GM19239 (cell line): Measurements from ENCODE around the gene MAP1LC3B2.

ENCODE experiments used
- DNase-seq: peaks from one replicate; pipeline ENCODE4 v3.0.0; 2011; ENCODE audit warnings: low spot score; ENCODE audit not compliant: insufficient read length
- FAIRE-seq: peaks from 2 replicates; lab custom pipeline; 2011; peaks lifted over from hg19 to GRCh38; lab: Jason Lieb, UNC

MAP1LC3B2 gene

DNA sequence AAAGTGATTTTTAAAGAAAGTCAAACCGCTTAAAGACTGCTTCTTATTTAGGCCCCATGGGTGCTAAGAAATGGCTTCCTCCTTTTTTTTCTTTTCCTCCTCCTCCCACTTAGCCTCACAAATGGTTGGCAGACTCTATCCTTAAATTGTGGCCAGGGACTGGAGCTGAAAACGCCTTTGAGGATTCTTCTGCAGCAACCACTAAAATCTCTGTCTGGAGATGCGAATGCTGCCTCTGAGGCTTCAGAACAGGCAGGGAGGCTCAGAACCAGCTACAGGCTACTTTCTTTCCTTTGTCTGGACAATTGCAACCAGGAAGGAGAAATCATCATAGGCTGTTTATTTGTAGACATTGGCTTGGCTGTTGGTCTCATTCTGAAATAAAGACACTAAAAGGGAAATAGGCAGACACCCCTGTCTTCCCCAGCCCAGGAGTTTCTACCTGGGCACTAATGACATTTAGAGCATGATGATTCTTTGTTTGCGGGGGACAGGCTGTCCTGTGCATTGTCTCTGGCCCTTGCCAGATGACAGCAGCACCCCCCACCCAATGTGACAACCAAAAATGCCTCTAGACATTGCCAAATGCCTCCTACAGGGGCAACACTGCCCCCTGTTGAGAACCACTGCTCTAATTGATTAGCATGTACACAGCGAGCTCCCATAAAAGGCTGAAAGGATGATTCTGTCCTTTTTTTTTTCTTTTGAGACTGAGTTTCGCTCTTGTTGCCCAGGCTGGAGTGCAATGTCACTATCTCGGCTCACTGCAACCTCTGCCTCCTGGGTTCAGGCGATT lies 50.3 kb downstream of the MAP1LC3B2 start:
- DNase-seq (no peak), FAIRE-seq (no peak)

DNA sequence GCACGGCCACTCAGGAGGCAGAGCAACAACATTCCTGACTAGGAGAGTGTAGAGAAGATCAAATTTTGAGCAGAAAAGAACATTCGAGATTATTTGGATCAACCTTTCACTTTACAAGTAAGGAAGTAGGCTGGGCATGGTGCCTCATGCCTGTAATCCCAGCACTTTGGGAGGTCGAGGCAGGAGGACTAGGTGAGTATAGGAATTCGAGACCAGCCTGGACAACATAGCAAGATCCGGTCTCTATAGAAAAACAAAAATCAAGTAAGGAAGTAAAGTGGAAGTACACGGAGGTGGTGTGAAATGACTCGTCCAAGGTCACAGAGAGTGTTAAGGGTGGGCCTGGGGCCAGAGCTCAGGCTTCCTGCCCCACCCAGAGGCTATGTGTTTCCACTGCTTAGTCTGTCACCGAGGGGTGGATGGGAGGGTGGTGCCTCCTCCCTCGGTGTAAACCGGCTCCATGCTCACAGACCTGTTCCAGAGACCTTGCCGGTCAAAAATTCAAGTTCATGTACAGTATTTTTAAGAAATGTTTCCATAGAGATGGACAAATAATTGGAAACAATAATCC lies 51.9 kb downstream of the MAP1LC3B2 start:
- DNase-seq (no peak), FAIRE-seq (no peak)

DNA sequence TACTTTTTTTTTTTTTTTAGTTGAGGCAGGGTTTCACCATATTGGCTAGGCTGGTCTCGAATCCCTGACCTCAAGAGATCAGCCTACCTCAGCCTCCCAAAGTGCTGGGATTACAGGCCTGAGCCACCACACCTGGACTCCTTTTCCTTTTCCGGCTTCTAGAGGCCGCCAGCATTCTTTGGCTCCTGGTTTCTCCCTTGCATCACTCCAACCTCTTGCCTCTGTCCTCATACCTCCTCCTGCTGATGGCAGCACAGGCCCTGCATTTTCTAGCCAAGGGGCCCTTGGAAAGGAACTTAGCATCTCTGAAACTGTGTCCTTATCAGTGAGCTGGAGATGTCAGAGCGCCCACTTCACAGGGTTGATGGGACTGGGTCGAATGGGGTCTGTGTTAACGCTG lies 53.3 kb downstream of the MAP1LC3B2 start:
- DNase-seq (no peak), FAIRE-seq (no peak)

DNA sequence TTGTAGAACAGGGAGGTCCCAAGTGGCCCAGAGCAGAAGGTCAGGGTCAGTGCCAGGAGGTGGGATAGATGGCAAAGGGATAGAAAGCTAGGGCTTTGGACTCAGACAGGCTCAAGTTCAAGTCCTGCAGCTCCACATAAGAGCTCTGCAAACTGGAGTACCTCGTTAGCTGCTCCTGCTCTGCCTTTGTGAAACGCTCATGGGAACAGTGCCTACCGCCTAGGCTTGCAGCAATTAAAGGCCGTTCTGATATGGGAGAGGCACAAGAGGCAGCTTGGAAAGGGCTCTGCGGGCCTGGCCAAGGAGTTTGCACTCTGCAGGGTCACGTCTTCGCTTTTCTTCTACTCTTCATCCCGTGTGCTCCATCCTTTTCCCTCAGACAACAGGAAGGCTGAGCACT lies 54.1 kb downstream of the MAP1LC3B2 start:
- no peak for DNase-seq
- no peak for FAIRE-seq

DNA sequence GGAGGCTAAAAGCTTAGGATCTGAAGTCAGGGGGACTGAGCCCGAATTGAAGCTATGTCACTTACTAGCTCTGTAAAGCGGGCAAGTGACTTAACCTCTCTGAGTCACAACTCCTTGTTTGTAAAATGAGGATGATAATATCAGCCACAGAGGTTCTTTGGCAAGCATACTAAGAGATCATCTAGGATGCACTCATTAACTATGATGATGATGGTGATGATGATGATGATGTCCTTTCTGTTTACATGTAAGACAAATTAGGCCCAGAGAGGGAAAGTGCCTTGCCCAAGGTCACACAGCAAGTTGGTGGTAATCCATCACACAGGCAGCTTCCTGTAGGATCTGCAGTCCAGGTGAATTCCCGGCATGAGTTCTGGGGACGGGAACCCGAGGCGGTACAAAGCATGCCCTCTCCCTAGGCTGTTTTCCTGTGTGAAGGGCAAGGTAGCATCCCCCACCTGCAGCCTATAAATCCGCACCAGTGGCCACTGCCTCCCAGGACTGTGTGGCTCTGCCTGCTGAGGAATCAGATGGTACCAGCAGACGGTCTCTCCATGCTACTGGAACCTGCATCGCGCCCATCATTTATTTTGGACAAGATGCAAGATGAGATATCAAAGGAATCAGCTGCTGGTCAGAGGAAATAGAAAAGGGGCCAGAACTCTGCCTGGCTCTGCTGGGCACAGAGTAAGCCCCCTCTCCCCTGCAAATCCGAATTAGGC lies 55.2 kb downstream of the MAP1LC3B2 start:
- FAIRE-seq: no peak
- no peak for DNase-seq

DNA sequence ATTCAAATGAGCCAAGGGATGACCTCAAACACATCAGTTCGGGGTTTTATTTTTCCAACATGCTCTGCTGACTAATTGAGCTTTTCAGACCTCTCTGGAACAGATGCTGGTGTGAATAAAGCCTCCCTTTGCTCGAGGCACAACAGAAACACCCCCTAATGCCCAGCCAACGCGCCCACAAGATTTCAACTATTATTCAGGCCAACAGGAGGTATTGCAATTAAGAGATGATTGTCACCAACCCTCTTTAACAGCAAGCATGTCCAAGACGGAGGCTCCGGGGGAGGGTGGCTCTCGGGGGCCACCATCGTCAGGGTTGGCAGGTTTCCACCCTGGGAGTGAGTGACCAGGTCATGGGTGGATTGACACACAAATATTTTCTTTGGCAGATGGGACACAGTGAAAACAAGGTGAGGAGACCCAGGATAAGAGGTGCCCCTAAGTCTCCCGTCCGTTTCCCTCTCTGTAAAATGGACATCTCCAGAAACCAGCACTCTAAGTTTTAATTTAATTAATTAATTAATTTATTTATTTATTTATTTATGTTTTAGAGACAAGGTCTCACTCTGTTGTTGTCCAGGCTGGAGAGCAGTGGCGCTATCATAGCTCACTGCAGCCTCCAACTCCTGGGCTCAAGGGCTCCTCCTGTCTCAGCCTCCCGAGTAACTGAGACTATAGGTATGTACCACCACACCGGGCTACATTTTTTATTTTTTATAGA lies 56.1 kb downstream of the MAP1LC3B2 start:
- FAIRE-seq (no peak), DNase-seq (no peak)

DNA sequence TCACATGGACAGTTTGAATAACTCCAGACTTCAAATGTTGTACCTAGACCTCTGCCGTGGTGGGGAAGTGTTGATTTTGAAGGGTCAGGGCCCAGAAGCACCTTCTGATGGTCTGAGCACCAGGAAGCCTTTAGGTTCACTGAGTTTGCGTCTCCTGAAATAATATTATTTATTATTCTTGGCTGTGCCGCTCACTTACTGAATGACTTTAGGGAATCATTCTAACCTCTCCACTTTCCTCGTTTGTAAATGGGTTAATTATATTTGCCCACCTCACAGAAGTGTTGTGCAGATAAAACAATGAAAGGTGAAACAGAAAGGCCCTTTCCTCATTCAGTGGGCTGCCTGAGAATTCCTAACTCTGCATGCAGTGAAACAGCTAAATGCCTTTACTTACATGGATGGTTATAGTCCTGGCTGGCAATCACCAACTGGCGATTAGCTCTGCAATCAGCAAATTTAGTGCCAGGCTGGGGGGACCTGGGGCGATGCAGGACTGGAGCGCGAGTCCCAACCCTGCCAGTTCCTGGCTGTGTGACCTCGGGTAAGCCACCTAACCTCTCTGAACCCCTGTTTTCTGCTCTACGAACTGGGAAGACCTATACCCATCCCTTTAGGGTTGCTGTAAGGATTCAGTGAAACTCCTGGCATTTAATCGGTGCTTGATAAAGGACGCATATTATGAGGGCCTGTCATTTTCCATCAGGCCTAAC lies 57.5 kb downstream of the MAP1LC3B2 start:
- DNase-seq (no peak), FAIRE-seq (no peak)

DNA sequence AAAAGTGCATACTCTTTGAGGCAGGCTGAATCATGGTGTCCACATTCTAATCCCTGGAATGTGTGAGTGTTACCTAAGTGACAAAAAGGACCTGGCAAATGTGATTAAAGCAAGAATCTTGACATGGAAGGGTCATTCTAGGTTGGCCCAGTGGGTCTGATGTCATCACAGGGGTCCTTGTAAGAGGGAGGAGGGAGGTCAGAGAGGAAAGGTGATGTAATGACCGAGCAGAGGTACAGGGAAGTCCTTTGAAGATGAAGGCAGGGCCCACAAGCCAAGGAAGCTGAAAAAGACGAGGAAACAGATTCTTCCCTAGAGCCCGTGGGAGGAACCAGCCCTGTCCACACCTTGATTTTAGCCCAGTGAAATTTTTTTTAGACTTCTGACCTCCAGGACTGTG lies 60.1 kb downstream of the MAP1LC3B2 start:
- no peak for FAIRE-seq
- no peak for DNase-seq

DNA sequence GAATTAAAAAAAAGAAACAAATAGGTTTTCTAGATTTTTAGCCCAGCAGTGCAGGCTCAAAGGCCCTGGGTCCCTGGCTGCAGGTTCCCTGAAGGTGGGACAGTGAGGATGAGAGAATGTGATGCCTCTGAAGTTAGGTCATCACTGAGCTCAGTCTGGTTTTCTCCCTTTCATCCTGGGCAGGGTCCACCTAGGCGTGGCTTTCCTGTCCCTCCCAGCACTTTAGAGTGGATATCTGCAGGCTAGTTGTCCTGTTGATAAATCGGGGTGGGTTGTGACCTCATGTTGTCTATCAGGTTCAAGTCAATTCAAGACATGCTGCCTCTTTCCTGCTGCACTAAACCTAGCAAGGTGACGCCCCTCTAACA lies 60.9 kb downstream of the MAP1LC3B2 start:
- FAIRE-seq: no peak
- DNase-seq: no peak

DNA sequence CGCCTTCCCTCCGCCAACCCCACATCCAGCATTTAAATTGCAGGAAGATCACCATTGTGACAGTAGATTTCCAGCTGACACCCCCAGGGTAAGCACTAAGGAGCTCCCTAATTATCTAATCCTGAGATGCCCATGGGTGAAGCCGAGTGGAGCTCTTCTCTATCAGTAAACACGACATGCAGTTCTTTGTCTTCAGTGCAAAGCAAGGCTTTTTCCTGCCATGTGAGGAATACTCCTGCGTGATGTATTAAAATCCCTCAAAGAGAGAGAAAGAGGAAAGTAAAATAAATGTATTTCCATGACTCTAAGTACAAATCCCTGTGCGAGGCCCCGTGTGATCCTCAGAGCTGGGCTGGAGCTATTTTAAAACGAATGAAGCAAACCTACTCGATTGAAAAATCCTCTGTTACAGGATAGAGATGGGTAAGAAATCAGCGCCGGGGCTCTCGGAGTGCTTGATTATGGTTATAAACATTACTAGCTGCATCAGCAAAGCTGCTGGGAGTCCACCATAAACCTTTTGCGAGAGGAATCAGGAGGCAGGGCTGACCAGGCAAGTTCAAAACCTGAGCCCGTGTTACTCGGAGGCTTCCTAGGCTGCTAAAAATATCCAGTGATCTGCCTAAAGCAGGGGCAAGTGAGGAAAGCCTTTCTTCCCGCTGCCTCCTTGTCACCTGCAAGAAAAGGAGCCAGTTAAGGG lies 61.5 kb downstream of the MAP1LC3B2 start:
- no peak for FAIRE-seq

DNA sequence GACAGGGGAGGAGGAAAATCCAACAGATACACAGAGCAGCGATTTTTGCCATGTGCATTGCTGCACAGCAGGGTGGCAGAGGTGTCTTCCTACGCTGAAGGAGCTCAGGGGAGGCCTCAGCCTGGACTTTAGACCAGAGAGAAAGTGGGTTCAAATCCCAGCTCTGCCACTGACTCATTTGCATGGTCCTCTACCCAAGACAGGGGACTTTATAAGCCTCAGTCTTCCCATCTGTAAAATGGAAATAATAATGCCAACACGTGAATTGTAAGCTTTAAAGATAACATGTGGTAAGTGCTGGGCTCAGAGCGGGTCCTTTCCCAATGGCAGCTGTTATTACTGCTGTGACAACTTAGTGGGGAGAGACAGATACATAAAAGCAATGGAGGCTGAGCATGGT lies 62.0 kb downstream of the MAP1LC3B2 start:
- FAIRE-seq (no peak), DNase-seq (no peak)

More for the DNA sequence above, 61.5 kb downstream of the MAP1LC3B2 start:
- no peak for DNase-seq

DNA sequence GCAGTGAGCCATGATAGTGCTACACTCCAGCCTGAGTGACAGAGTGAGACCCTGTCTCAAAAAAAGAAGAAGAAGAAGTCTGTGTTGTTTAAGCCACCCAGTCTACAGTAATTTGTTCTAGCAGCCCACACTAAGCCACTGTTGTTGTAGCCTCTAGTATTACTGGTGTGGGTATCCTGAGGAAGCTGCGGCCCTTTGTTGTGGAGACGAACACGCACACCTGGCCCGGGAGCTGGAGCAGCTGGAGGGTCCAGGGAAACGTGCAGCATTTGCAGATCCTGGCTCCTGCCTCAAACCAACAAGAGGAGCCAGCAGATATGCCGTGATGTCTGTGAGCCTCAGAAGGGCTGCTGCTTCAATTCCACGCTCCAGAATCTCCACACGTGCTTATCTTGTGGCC lies 65.3 kb downstream of the MAP1LC3B2 start:
- no peak for DNase-seq
- no peak for FAIRE-seq

DNA sequence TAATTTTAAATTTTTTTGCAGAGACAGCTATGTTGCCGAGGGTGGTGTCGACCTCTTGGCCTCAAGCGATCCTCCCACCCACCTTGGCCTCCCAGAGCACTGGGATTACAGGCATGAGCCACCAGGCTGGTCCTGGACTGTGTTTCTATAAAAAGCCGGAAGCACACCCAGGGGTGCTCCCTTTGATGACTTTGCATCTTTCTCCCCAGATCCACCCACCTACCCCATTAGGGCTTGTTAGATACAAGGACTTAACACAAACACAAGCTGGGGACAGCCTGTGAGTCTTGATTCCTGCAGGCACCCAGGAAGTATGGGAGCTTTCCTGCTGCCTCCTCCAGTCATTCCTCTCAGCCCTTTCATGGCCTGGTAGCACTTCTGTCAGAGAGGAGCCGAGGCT lies 67.0 kb downstream of the MAP1LC3B2 start:
- no peak for FAIRE-seq
- DNase-seq: no peak
